HT-29 (cell line): ENCODE results near the gene INPP5A. TPM values are rescaled to one million over a fixed set of nuclear protein-coding genes. Genes with fewer than 3 reads are reported as not detected.
"Not testable (repeated sequence)": the region's sequence is repeated elsewhere in the genome, so short reads cannot be mapped to it uniquely, and the experiment has no call there.

Experiments
- DNase-seq: peaks from one replicate; pipeline ENCODE4 v3.0.0-alpha.2; 2015; ENCODE audit warnings: low spot score
- total RNA-seq: library from RNA; depleted of rRNA; stranded (reverse); fragments of >200 nt; shearing (Covaris generic); gene quantifications from 2 replicates; pipeline ENCODE4 v1.2.3, GENCODE V29; 2014

The INPP5A gene
- total RNA-seq, 1 experiment from 2014 or later = 22.7 TPM

DNA sequence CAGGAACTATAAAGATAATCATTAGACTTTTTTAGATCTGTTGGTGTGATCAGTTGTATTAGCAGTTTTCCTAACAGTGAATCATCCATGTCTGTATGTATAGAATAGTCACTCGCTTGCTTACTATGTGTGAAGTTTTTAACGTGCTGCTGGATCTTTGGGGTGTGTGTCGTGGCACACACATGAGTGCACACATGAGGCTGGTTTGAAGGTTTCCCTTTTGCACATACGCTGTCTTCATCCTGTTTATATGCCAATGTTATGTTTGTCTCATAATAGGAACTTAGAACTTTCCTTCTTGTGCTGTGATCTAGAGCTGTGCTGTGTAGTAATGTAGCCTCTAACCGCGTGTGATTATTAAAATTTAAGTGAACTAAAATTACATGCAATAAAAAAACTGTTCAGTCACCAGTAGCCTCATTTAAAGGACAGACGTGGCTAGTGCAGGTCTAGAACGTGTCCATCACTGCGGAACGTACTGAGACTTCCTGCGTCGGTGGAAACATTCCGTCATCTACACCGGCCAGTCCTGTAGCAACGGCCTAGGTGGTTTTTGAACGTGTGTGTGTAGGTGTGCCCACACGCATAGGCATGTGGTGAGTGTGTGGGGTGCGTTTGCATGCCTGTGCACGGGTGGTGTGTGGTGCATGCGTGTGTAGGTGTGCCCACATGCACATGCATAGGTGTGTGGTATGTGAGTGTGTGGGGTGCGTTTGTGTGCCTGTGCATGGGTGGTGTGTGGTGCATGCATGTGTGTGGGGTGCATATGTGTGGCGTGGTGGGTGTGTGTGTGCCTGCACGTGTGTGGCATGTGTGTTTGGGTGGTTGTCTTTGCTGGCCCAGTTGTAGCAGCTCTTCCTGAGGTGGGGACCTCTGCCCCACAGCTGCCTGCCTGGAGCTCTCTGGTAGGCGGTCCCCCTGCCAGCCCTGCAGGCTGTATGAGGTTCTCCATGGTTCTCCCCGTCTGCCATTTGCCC lies 56.6 kb downstream of the INPP5A start:
- no peak for DNase-seq

DNA sequence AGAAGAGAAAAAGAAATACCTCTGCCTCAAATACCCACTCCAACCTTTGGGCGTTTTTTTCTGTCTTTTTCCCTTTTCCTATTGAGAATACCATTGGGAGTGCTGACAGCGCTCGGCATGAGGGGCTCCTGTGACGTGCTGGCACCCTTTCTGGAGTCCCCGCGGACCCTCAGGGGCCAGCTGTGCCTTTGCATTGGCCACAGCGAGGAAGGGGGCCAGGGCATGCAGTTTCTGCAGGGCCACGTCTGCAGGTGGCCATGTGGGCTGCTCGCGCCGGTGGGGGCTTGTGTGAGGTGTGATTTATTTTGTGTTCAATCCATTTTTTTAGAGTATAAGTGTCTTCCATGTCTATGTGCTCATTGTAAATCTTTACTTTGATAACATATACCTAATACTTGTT lies 57.4 kb downstream of the INPP5A start:
- DNase-seq = no peak

DNA sequence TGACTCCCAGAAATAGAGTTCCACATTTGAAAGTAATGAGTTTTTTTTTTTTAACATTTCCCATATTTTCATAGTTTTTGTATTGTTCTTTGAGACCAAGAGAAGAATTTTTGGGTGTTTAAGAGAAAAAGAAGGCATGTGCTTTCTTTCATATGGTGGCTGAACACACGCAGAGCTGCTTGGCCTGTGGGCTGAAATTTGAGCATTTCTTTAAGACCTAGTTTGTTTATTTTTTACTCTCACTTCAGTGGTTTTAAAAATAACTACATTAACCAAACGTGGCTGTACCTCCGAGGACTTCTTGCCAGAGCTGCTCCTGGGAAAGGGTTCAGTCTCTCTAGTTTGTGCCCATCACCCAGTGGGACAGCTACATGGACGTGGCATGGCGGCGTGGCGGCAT lies 58.3 kb downstream of the INPP5A start:
- DNase-seq = no peak

DNA sequence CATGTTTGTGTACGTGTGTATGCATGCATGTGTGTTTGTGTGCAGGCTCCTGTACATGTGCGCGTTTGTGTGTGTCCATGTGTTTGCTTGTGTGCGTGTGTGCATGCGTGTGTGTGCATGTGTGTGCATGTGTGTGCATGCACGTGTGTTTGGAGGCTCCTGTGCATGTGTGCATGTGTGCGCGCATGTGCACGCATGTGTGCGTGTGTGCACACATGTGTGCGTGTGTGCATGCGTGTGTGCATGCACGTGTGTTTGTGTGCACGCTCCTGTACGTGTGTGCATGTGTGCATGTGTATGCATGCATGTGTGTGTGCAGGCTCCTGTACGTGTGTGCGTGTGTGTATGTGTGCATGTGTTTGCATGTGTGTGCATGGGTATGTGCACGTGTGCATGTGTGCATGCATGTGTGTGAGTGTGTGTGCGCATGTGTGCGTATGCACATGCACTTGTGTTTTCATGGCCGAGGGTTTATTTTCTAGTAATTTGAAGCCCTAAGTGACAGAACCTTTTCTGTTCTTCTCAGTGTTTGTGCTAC lies 59.2 kb downstream of the INPP5A start:
- no peak for DNase-seq

DNA sequence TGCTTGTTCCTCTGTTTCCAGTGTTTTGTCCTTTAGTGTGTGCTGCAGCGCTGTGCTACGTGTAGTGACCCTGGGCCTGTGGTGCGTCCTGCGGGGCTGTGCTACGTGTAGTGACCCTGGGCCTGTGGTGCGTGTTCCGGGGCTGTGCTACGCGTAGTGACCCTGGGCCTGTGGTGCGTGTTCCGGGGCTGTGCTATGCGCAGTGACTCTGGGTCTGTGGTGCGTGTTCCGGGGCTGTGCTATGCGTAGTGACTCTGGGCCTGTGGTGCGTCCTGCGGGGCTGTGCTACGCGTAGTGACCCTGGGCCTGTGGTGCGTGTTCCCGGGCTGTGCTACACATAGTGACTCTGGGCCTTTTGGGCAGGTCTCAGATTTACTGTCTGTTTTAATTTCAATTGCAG lies 60.1 kb downstream of the INPP5A start:
- no peak for DNase-seq

DNA sequence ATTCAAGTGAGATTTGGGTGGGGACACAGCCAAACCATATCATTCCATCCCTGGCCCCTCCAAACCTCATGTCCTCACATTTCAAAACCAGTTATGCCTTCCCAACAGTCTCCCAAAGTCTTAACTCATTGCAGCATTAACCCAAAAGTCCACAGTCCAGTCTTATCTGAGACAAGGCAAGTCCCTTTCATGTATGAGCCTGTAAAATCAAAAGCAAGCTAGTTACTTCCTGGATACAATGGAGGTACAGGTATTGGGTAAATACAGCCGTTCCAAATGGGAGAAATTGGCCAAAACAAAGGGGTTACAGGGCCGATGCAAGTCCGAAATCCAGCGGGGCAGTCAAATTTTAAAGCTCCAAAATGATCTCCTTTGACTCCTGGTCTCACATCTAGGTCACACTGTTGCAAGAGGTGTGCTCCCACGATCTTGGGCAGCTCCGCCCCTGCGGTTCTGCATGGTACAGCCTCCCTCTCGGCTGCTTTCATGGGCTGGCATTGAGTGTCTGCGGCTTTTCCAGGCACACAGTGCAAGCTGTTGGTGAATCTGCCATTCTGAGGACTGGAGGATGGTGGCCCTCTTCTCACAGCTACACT lies 61.5 kb downstream of the INPP5A start:
- not testable (repeated sequence) for DNase-seq

DNA sequence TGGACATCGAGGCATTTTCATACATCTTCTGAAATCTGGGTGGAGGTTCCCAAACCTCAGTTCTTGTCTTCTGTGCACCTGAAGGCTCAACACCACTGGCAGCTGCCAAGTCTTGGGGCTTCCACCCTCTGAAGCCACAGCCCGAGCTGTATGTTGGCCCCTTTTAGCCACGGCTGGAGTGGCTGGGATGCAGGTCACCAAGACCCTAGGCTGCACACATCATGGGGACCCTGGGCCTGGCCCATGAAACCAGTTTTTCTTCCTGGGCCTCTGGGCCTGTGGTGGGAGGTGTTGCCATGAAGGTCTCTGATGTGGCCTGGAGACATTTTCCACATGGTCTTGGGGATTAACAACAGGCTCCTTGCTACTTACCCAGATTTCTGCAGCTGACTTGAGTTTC lies 62.1 kb downstream of the INPP5A start:
- DNase-seq = no peak

- no peak for DNase-seq
Measured at GRCh38 chr10:132600416-132600815, 62.8 kb downstream of the INPP5A start.

GRCh38 chr10:132601567-132601966 lies 64.0 kb downstream of the INPP5A start:
- no peak for DNase-seq

DNA sequence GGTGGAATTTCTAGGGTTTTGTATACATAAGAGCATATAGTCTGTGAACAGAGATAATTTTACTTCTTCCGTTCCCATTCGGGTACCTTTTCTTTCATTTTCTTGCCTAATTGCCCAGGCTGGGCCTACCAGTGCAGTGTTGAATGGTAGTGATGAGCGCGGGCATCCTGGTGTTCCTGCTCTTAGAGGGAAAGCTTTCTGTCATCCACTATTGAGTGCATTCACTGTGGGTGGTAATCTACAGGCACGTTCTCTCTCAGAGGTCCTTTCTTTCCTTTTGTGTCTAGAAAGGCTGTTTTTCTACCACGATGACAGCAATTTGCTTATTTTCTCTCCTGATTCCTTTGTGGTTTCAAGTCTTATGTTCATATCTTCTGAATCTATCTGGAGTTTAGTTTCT lies 65.0 kb downstream of the INPP5A start:
- DNase-seq = no peak

GRCh38 chr10:132603851-132604533 lies 66.4 kb downstream of the INPP5A start:
- DNase-seq = no peak

DNA sequence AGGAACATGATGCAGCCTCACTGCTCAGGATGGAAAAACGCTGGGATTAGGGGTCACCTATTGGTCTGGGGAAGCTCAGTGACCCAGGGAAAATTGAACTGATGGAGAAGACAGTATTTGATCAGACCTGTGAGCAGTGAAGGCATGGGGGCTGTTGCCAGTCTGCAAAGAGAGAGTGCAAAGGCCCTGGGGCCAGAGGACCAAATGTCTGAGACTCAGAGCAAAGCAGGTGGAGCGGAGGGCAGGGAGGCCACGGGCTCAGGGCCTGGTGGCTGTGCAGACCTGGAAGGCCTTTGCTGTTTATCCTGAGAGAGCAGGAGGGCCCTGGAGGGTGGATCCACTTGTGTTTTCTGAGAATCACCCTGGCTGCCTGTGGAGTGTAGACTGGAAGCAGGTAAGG lies 67.1 kb downstream of the INPP5A start:
- DNase-seq = no peak

- DNase-seq = no peak
Measured at GRCh38 chr10:132605390-132605789, 67.8 kb downstream of the INPP5A start.

GRCh38 chr10:132606031-132606491 lies 68.5 kb downstream of the INPP5A start:
- DNase-seq = no peak

- DNase-seq = peak; percentile 42
Measured at GRCh38 chr10:132606536-132607316, 69.1 kb downstream of the INPP5A start.

DNA sequence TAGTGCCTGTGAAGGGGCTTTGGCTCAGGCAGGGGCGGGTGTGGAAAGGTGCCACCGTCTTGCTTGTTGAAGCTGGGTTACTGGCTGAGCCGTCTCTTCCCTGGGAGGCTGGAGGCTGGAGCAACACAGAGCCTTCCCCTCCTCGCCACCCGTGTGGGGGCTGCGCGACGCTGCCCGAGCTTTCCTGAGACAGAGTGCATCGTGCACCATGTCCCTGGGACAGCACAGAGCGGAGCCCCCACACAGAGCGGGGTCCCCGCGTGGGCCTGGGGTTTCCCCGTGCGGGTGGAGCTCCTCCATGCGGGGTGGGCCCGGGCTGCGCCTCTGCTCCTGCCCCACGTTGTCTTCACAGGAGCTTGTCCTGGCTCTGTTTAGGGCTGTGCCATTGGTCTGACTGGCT lies 69.9 kb downstream of the INPP5A start:
- DNase-seq = no peak

- no peak for DNase-seq
Measured at GRCh38 chr10:132607961-132608495, 70.4 kb downstream of the INPP5A start.

GRCh38 chr10:132608511-132609195 lies 71.1 kb downstream of the INPP5A start:
- no peak for DNase-seq

DNA sequence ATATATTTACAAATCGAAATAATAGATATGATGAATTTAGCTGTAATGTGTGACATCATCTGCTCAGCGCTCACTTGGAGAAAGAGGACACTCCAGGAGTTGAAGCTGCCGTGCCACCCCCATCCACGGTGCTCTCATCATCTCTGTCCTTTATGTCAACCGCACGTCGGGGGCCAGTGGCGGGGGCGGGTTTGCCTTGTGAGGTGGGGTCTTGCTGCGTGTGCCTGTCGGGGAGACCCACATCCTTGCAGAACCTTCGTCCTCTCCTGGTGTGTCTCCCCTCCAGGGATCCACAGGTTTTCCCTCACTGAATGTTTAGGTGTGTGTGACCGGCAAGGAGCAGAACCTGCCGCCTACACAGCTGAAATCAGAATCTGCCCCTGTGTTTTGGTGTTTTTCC lies 71.6 kb downstream of the INPP5A start:
- DNase-seq = no peak

DNA sequence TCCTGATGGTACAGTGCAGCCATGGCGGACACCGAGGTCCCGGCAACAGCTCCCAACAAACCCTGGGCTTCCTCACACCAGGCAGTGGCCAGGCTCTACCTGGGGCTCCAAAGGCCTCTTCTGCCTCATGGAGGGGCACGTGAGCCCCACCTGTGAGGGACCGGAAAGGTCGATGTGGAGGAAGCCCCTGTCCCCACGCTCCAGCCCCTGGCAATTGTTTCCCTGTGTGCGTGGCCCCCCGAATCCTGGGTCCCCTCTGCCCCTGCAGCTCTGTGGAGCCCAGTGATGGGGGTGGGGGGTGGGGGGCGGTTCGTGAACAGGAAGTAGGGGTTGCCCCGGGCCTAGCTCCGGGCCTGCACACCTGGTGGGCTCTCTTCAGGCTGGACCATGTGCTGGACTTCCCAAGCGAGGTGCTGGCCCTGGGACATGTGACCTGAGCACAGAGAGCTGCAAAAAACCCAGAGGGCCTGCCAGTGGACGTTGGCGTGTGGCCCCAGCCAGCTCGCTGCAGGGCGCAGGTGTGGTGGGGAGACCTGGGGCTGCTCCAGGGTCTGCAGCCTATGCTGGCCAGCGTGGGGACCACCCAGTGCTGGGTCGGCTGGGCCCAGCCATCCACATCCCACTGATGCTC lies 72.6 kb downstream of the INPP5A start:
- no peak for DNase-seq
